Stimulated activated naive CD4-positive, alpha-beta T cell treated with Interleukin-2 at 50 U/mL for 16 hours (primary cell): Measurements from ENCODE around the gene DIPK1B.
"Not testable (repeated sequence)": the region's sequence is repeated elsewhere in the genome, so short reads cannot be mapped to it uniquely, and the experiment has no call there.

Experiments
- DNase-seq: peaks from one replicate; lab custom pipeline; 2025; lab: John Stamatoyannopoulos, UW

The DIPK1B gene

DNA sequence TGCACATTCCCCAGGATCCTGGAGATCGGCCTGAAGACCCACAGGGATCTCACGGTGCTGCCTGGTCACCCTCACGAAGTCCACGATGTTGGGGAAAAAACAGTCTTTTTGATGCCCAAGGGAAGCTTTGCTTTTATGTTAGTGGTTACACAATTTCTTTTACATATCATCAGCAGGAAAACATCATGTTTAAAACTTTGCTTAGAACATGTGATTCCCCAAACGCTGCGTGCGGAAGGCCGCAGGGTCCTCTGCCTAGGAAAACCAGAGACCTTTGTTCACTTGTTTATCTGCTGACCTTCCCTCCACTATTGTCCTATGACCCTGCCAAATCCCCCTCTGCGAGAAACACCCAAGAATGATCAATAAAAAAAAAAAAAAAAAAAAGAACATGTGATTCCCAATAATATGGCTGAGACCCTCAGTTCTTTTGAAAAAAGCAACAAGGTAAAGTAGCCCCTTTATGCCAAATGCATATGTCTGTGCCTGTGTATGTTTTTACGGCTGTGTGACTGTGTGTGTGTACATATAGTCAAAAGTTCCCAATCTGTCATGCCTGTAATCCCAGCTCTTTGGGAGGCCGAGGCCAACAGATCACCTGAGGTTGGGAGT, 13.6 kb upstream of the DIPK1B start:
- no peak for DNase-seq

DNA sequence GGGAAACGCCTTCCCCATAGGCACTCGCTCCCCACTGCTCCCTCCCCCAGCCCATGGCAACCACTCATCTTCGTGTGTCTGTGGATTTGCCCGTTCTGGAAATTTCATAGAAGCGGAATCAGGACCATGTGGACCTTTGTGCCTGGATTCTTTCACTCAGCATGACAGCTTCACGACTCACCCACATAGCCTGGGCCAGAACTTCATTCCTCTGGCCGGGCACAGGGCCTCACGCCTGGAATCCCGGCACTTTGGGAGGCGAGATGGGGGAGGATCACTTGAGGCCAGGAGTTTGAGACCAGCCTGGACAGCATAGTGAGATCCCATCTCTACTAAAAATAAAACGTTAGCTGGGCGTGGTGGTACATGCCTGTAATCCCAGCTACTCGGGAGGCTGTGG, 12.1 kb upstream of the DIPK1B start:
- no peak for DNase-seq

DNA sequence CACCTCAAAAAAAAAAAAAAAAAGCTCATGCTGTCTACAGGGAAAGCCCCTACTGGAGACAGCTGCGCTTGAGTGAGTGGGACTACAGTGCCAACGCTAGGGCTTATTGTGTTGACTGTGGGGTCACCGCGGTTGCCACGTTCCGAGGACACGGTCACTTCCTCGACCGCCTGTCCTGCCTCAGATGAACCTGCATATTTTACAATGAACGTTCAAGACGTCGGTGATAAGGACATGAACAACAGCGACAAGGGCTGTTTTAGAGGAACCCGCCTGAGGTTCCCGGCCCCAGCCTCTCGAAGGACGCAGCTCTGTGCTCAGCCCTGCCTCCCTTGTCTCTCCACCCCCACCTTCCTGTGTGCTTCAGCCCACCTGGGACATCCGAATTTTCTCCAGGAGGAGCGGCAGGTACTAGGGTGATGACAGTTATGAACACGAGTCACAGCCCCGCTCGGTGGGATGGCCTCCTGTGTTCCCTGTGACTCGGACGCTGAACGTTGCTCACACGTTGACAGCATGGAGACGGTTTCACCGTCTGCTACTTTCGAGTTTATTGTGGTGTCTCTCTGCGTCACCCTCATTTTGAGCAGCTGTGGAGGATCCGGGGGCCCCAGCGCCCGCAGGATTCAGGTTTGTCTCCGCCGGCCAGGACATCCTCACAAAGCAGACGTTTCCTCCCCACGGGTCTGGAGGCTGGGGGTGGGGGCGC, 11.3 kb upstream of the DIPK1B start:
- peak; percentile 66 for DNase-seq

DNA sequence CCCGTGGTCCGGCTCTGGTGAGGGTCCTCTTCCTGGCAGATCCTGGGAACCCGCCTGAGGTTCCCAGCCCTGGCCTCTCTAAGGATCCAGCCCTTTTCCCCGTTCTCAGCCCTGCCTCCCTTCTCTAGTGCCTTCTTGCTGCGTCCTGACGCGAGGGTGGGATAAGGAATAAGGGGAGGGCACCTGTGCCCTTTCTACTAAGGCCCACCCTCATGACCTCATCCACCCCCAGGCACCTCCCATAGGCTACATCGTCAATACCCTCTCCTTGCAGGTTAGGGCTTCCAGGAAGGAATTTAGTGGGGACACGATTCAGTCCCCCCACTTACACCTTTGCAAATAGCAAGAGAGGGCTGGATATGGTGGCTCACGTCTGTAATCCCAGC, 10.7 kb upstream of the DIPK1B start:
- no peak for DNase-seq

DNA sequence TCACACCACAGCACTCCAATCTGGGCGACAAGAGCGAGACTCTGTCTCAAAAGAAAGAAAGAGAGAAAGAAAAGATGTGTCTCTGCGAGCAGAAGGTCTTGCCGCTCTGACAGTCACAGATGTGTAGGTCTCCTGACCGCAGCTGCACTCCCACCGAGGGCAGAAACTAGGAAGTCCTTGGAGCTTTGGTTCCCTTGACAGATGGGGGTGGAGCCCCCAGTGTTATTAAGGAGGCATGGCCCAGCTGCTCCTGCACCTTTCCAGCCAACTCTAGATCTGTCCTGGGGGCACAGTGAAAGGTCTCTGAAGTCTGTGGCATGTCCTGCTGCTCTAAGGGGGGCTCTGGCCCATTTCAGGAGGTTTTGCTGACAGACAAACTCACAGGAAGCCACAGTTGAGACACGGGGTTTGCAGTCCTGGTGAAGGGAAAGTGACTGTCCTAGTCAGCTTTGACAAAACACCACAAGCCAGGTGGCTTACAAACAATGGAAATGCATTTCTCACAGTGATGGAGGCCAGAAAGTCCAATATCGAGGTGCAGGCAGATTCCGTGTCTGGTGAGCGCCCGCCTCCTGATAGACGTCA, 9.0 kb upstream of the DIPK1B start:
- no peak for DNase-seq

DNA sequence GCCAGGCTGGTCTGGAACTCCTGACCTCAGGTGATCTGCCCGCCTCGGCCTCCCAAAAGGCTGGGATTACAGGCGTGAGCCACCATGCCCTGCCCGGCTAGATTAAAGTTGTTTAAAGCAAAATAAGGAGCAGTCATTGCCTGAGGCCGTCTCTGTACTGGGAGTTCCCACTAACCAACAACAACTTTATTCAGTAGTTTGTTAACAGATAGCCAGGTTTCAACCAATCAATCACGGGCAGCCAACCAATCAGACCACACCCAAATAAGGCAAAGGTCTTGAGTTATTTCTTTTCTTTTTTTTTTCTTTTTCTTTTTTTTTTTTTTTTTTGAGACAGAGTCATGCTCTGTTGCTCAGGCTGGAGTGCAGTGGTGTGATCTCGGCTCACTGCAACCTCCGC, 7.6 kb upstream of the DIPK1B start:
- DNase-seq: not testable (repeated sequence)

DNA sequence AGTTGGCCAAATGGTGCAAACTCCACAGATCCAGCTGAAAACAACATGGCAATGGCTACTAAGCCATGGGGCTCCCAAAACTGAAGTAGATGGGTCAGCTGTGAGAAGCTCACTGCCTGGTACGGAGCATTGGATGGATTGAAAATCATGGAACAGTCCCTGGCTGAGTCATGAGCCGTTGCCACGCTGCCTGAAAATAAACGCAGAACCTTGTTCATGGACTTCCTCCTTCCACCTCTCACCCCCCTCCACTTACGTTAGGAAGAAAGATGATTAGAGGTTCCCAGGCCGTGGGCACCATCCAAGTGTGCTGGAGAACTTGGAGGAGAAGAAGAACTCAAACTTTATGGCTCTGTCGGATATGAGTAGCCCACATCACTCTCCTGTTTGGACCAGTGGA, 6.8 kb upstream of the DIPK1B start:
- DNase-seq: no peak

DNA sequence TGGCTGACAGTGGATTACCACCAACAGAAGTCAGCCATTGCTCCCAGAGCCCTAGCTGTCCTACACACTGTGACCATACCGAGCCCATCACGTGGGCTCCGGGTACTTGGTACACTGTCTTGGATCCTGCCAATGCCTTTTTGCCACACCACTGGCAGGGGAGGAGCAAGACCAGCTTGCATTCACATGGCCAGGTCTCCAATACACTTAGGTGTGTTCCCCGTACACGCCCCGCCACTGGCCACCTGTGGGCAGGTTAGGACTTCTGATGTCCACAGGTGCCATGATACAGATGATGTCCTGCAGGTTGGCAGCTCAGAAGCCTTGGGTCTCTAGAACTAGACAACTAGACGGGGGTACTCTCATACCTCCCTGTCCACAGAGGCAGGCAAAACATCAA, 5.4 kb upstream of the DIPK1B start:
- DNase-seq: no peak

DNA sequence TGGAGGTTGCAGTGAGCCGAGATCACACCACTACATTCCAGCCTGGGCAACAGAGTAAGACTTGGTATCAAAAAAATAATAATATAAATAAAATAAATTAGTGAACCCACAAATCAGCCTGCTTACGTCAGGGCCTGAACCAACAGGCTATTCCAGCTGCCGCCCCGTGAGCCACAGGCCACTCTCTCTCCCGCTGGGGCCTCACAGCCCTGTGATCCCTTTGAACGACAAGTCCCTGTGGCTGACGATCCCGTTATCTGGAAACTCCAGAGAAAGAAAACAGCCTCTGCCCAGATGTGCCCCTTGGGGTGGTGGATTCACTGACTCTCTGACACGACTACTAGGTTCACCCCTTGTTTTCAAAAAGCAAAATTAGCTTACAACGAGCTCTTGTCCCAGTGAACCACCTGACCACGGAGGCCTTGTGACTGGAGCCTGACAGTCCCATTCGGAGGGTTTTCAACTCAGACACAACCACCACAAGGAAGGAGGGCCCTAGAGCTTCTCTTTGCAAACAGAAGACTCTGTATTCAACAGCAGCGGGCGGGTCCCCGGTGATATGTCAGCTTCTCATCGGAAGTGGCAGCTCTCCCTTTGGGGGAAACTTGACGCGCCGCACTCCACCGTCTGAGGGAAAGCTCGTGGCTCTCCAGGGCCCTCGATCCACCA, 4.4 kb upstream of the DIPK1B start:
- DNase-seq: no peak

DNA sequence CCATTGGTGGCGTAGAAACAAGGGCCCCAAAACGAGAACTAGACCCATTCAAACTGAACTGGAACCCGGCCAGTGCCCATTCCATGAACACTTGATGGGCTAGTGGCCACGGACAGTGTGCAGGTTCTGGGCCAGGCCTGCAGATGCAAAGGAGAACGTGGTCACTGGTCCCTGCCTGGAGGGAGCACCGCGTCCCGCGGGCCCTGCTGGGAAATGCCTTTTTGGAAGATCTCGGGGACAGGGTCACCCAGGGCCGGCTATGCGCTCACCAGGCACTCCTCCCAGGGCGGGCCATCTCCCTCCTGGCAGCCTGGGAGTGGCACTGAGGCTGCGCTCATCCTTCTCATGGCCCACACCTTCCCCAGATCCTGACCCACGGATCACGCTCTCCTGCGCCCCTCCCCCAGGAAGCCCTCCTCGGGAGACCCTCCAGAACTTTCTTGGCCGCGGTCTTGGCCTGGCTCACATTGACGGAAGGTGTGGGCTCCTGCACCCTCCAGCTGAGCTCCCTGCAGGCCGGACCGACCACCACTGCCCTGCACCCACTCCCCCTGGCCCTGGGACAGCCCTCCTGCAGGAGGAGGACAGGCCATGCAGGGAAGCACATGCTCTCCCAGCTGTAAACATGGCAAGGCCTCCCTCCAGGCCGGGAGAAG, 2.8 kb upstream of the DIPK1B start:
- DNase-seq: no peak

DNA sequence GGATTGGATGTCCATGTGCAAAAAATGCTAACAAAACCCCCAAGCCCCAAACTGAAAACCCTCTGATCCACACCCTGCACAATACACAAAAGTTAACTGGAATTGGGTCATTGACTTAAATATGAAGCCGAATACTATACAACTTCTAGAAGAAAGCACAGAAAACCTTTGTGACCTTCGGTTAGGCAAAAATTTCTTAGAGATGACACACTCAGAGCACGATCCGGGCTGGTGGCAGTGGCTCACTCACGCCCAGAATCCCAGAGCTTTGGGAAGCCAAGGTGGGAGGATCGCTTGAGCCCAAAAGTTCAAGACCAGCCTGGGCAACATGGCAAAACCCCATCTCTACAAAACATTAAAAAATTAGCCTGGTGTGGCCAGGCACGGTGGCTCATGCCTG, 1.8 kb upstream of the DIPK1B start:
- no peak for DNase-seq

DNA sequence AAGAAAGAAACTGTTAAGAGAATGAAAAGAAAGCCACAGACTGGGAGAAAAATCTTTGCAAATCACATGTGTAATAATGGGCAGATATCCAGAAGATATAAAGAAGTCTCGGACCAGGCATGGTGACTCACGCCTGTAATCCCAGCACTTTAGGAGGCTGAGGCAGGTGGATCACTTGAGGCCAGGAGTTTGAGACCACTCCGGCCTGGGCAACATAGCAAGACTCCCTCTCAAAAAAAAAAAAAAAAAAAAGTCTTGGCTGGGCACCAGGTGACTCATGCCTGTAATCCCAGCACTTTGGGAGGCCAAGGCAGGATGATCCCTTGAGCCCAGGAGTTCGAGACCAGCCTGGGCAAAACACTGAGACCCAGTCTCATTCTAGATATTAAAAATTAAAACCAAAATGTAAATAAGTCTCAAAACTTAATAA, 1.1 kb upstream of the DIPK1B start:
- DNase-seq: not testable (repeated sequence)

DNA sequence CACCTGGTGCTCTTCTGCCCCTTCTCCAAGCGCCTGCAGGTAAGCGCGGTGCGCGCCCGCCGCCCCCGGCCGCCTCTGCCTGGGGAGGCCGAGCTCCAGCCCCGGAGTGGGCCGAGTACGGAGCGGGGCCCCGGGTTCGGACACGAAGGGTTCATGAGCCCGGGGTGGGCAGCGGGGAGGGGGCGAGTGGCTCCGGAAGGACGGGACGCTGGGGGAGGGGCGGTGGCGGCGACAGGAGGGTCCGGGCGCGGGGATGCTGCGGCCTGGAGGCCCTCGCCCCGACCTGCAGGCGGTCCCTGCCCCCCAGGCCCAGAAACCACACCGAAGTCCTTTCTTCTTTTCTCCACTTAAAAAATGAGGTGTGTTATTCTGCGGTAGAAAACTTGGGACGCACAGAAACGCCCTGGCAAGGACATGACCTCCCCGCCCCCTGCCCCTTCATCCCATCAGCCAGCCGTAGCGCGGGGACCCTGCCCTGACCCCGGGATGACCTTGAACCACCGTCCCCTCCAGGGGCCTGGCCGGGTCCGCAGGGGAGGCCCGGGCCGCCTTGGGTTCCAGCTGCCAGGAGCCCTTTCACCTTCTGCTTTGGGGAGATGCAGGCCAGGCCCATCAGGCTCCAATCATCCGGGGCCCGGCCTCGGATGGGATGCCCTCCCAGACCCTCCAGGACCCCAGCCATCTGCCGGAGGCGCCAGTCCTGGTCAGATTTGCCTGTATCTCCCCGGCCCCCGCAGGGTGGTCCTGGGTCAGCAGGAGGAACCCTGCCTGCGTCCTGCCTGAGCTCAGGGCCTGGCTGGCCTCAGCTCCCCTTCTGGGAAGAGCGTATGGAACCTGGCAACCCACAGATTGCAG, 545 bp downstream of the DIPK1B start:
- no peak for DNase-seq

DNA sequence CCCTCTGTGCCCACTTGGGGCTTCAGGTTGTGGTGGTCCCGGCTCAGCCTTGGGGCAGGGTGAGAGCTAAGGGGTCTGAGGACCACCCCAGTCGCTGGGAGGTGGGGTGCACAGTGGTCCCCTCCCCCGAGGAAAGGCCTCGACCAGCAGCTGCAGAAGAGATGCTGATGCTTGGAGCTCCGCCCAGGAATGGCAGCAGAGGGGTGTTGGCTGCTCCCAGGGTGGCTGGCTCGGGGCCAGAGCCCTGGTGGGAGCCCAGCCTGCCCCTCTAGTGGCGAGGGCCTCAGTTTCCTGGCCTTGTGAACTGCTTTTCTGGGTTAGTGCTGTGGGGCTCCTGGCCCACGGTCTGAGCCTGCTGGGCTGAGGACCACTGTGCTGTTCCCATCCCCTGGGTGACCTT, 1.2 kb downstream of the DIPK1B start:
- DNase-seq: no peak

DNA sequence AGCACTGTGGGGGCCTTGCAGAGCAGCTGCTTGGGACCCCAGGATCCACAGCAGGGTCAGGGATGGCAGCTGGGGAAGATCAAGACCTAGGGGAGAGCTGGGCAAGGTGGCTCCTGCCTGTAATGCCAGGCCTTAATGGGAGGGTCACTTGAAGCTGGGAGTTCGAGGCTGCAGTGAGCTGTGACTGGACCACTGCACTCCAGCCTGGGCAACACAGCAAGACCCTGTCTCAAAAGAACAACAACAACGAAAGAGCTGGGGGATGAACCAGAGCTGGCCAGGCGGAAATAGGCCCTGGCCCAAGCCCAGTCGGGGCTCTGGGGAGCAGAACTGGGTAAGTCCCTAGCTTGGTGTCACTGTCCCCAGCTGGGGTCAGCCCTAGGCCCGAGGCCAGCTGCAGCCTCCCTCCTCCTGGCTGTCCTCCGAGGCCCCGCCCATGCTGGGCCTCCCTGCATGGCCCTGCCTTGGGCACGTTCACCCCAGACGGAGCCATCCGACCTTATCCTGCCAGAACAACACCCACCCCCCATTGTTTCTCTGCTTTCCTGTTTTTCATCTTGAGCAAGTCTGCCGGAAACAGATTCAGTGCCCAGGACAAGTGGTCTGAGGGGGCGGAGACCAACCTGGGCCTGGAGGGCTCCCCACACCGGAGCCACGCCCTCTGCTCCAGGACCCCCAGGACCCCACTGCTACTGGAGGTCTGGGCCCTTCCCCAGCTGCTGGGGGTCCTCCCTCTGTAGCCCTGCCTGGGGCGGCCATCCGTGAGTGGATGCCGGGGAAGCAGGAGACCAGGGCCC, 1.9 kb downstream of the DIPK1B start:
- DNase-seq: no peak

DNA sequence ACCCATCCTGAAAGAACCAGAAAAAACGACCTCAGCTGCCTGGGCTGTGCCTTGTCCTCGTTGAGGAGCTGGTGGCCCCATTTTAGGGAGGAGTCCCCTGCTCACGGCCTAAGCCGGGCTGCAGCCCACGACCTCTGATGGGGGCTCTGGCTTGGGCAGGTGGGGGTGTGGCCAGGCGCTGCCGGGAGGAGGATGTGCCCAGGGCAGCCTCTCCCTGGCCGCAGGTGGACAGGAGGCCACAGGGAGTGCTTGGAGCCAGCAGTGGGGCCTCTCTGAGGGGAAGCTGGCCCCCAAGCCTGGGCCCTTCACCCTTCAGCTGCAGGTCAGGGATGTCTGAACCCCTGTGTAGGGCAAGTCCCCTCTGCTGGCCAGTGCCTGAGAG, 2.5 kb downstream of the DIPK1B start:
- DNase-seq: no peak

DNA sequence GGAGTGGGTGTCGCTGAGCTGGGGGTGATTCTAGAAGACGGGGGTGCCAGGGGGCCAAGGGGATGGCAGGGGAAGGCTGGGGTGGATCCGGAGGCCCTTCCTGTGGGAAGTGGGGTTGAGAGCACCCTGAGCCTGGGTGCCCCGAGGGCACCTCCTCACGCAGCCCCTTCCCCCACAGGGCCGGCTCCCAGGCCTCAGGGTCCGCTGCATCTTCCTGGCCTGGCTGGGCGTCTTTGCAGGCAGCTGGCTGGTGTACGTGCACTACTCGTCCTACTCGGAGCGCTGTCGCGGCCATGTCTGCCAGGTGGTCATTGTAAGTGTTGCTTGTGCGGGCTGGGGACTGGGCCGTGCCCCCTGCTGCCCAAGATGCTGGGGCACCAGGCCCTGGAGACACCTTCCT, 5.0 kb downstream of the DIPK1B start:
- no peak for DNase-seq

DNA sequence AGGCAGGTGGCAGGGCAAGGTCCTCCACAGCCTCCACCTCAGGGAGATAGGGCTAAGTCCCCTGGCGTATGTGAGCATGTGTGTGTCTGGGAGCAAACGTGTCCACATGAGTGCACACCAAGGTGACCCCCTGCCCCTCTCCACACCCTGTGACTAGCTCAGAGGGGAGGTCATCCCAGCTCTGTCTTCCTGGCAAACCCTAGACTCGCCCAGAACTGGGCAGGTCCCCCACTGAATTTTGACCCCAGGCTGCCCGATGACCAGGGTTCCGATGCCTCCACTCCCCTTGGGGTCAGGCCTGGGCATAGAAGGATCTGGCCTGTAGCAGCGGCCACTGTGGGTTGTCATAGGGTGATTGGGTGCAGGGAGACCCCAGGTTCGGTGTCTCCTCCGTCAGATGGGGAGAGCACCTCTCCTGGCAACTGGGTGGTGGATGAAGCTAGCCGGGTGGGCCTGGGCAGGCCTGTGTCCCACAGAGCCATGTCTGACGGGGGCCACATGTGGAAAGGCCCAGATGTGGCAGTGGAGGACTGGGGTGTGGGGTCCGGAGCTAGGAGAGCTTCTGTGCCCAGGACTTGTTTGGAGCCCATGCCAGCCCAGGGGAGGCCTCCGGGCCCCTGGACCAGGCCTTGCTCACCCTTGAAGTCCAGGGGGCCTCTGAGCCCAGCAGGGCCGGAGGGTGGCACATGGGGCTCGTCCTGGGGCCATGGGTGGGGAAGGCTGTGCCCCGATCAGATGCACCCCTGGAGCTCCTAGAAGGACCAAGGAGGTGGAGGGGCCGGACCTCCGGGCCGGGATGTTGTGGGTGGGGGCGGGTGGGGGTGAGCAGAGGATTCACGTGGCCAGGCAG, 6.2 kb downstream of the DIPK1B start:
- DNase-seq: no peak

DNA sequence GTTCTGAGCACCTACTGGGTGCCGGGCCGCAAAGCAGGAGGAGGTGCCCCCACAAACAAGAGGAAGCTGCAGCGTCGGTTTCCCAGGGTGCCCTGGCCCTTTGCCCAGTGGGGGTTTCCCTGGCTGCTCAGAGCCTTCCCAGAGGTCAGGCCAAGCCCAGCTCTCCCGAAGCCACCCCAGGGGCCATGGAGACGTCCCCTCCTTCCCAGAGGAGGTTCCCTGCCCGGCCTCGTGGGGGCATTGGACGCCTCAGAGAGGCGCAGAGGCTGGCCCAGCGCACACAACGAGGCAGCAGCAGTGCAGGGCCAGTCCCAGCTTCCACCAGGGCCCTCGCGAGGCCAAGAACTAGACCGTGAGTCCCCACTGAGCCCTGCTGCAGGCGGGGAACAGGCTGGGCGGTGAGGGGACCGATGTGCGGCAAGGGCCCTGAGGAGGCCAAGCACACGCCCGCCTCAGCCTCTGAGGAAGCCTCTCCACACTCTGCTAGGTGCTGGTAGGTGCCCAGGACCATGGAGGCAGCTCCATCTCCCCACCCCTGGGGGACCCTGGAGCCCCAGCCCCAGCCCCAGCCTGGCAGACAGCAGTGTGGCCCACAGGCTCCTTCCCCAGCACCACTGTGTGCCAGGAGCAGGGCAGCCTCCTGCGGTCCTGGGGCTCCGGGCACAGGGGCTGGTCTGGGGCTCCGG, 7.0 kb downstream of the DIPK1B start:
- no peak for DNase-seq
